ENCODE measurements around the gene SAXO1. TPM values are rescaled to one million over a fixed set of nuclear protein-coding genes. Genes with fewer than 3 reads are reported as not detected.

SAXO1 gene
- total RNA-seq, 1 experiment from 2014 or later: not detected

GRCh38 chr9:18990494-18990893 lies 42.5 kb downstream of the SAXO1 start:
- Histone ChIP-seq H3K4me1 (ENCODE audit: insufficient read depth, low read length) (no peaks in the 10 kb centered on the region), H3K27me3 (ENCODE audit: low read length) (no peaks in the 10 kb centered on the region), H3K4me3 (ENCODE audit: low read length) (no peak overlapping the region), H3K27ac (ENCODE audit: low read length) (no peak overlapping the region), H3K79me2 (ENCODE audit: low read length) (no peaks in the 10 kb centered on the region), H3K9me2 (replicated peaks; ENCODE audit: low read length) (no peaks in the 10 kb centered on the region), H3K9me3 (ENCODE audit: low read length) (no peaks in the 10 kb centered on the region), H3F3A (ENCODE audit: low read length, unreplicated experiment) (no peaks in the 10 kb centered on the region), H3K9ac (ENCODE audit: low read length) (no peak overlapping the region), H3K36me3 (ENCODE audit: low read depth, low read length) (no peaks in the 10 kb centered on the region), H4K20me1 (ENCODE audit: low read length) (no peaks in the 10 kb centered on the region), H3K4me2 (ENCODE audit: low read length) (no peak overlapping the region), H2AFZ (ENCODE audit: low read length) (no peak overlapping the region)
- CTCF ChIA-PET: no interaction called here
- no TSS peak for BruUV-seq (replicated peaks)
- POLR2A ChIA-PET (ENCODE audit: unreplicated experiment): no interaction called here
- ATAC-seq: no peak
- DNase-seq: no peak
- no peak for TF ChIP-seq EZH2phosphoT487 (IDR thresholded peaks at IDR 0.05; ENCODE audit: borderline replicate concordance, low read length)
- TF ChIP-seq, protein P1, sequence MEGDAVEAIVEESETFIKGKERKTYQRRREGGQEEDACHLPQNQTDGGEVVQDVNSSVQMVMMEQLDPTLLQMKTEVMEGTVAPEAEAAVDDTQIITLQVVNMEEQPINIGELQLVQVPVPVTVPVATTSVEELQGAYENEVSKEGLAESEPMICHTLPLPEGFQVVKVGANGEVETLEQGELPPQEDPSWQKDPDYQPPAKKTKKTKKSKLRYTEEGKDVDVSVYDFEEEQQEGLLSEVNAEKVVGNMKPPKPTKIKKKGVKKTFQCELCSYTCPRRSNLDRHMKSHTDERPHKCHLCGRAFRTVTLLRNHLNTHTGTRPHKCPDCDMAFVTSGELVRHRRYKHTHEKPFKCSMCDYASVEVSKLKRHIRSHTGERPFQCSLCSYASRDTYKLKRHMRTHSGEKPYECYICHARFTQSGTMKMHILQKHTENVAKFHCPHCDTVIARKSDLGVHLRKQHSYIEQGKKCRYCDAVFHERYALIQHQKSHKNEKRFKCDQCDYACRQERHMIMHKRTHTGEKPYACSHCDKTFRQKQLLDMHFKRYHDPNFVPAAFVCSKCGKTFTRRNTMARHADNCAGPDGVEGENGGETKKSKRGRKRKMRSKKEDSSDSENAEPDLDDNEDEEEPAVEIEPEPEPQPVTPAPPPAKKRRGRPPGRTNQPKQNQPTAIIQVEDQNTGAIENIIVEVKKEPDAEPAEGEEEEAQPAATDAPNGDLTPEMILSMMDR (conservative IDR thresholded peaks at IDR 0.05; ENCODE audit: low read depth, low read length): no peak
- no peak for TF ChIP-seq EZH2 (IDR thresholded peaks at IDR 0.05; ENCODE audit: low read length, unreplicated experiment)
- intact Hi-C loops (cut with micrococcal nuclease): no loop called here

DNA sequence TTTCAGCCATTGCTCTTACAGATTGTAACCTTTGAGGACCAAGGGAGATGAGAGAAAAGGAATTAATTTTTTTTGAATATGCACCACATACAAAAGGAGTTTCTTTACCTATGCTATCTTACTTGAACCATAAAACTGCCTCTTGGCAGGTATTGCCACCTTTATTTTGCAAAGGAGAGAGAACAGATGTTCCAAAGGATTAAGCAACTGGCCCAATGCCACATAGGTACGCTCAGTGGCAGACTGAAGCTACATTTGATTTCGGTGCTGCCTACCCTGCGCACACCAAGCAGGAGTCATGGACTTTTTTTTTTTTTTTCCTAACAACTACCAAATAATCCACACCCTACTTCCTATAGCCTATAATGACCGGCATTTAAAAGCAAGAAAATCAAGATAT lies 43.1 kb downstream of the SAXO1 start:
- CTCF ChIA-PET: no interaction called here

DNA sequence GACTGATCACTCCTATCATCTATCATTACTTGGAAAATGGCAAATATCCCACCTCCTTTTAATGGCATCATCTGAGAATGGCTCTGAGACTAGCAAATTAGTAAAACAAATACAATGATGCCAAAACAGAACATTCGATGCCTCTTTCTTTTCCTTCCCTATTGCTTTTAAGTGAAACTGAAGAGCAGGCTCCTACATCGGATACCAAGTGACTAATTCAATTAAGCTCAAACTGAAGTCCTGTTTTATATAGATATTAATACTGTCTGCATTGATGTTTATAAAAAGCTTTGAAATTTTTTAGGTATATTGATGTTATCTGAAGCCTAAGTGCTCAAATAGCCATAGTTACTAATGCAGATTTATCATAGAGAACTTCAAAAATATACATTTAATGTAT lies 43.9 kb downstream of the SAXO1 start:
- Histone ChIP-seq H3K27me3 (ENCODE audit: low read length) (no peaks in the 10 kb centered on the region), H3K27ac (ENCODE audit: low read length) (no peak overlapping the region), H4K20me1 (ENCODE audit: low read length) (no peaks in the 10 kb centered on the region), H3K4me3 (ENCODE audit: low read length) (no peak overlapping the region), H2AFZ (ENCODE audit: low read length) (no peak overlapping the region), H3K79me2 (ENCODE audit: low read length) (no peaks in the 10 kb centered on the region), H3F3A (ENCODE audit: low read length, unreplicated experiment) (no peaks in the 10 kb centered on the region), H3K9ac (ENCODE audit: low read length) (no peak overlapping the region), H3K9me3 (ENCODE audit: low read length) (no peaks in the 10 kb centered on the region), H3K4me1 (ENCODE audit: insufficient read depth, low read length) (no peaks in the 10 kb centered on the region), H3K4me2 (ENCODE audit: low read length) (no peak overlapping the region), H3K9me2 (replicated peaks; ENCODE audit: low read length) (no peaks in the 10 kb centered on the region), H3K36me3 (ENCODE audit: low read depth, low read length) (no peaks in the 10 kb centered on the region)
- ATAC-seq (no peak), DNase-seq (no peak)
- CTCF ChIA-PET: no interaction called here
- no TSS peak for BruUV-seq (replicated peaks)
- POLR2A ChIA-PET (ENCODE audit: unreplicated experiment): no interaction called here
- intact Hi-C loops (cut with micrococcal nuclease): no loop called here
- TF ChIP-seq EZH2phosphoT487 (IDR thresholded peaks at IDR 0.05; ENCODE audit: borderline replicate concordance, low read length) (no peak), EZH2 (IDR thresholded peaks at IDR 0.05; ENCODE audit: low read length, unreplicated experiment) (no peak)
- TF ChIP-seq, protein P1 (conservative IDR thresholded peaks at IDR 0.05; ENCODE audit: low read depth, low read length): no peak

More for the DNA sequence above, 43.1 kb downstream of the SAXO1 start:
- no peak overlapping the region for H3K4me3 ChIP-seq (ENCODE audit: low read length)
- ATAC-seq (no peak), DNase-seq (no peak)
- H4K20me1 ChIP-seq (ENCODE audit: low read length): no peaks in the 10 kb centered on the region
- no peak overlapping the region for H2AFZ ChIP-seq (ENCODE audit: low read length)
- H3K9me2 ChIP-seq (replicated peaks; ENCODE audit: low read length): no peaks in the 10 kb centered on the region
- H3K9ac ChIP-seq (ENCODE audit: low read length): no peak overlapping the region
- BruUV-seq (replicated peaks): no TSS peak
- no peak overlapping the region for H3K4me2 ChIP-seq (ENCODE audit: low read length)
- intact Hi-C loops (cut with micrococcal nuclease): no loop called here
- POLR2A ChIA-PET (ENCODE audit: unreplicated experiment): no interaction called here
- H3K27me3 ChIP-seq (ENCODE audit: low read length): no peaks in the 10 kb centered on the region
- no peaks in the 10 kb centered on the region for H3K9me3 ChIP-seq (ENCODE audit: low read length)
- no peaks in the 10 kb centered on the region for H3K4me1 ChIP-seq (ENCODE audit: insufficient read depth, low read length)
- TF ChIP-seq EZH2phosphoT487 (IDR thresholded peaks at IDR 0.05; ENCODE audit: borderline replicate concordance, low read length) (no peak), EZH2 (IDR thresholded peaks at IDR 0.05; ENCODE audit: low read length, unreplicated experiment) (no peak)
- TF ChIP-seq, protein P1 (conservative IDR thresholded peaks at IDR 0.05; ENCODE audit: low read depth, low read length): no peak
- no peaks in the 10 kb centered on the region for H3K36me3 ChIP-seq (ENCODE audit: low read depth, low read length)
- no peaks in the 10 kb centered on the region for H3F3A ChIP-seq (ENCODE audit: low read length, unreplicated experiment)
- no peaks in the 10 kb centered on the region for H3K79me2 ChIP-seq (ENCODE audit: low read length)
- no peak overlapping the region for H3K27ac ChIP-seq (ENCODE audit: low read length)
